ENCODE measurements around the gene FAM222A.

The FAM222A gene

GRCh38 chr12:109697270-109697553 is 16.4 kb upstream of the FAM222A start:
- TF ChIP-seq, protein P1, sequence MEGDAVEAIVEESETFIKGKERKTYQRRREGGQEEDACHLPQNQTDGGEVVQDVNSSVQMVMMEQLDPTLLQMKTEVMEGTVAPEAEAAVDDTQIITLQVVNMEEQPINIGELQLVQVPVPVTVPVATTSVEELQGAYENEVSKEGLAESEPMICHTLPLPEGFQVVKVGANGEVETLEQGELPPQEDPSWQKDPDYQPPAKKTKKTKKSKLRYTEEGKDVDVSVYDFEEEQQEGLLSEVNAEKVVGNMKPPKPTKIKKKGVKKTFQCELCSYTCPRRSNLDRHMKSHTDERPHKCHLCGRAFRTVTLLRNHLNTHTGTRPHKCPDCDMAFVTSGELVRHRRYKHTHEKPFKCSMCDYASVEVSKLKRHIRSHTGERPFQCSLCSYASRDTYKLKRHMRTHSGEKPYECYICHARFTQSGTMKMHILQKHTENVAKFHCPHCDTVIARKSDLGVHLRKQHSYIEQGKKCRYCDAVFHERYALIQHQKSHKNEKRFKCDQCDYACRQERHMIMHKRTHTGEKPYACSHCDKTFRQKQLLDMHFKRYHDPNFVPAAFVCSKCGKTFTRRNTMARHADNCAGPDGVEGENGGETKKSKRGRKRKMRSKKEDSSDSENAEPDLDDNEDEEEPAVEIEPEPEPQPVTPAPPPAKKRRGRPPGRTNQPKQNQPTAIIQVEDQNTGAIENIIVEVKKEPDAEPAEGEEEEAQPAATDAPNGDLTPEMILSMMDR (IDR thresholded peaks at IDR 0.05; ENCODE audit: control insufficient read depth, insufficient read depth, low read depth, low read length, missing control alignments), result no peak
- no peak overlapping the region for H3K4me3 ChIP-seq (ENCODE audit: control insufficient read depth, low read depth, low read length)
- DNase-seq (ENCODE audit: low read depth), result no peak

- no peak for DNase-seq (ENCODE audit: low read depth)
Measured at GRCh38 chr12:109697877-109698468, 15.7 kb upstream of the FAM222A start.

DNA sequence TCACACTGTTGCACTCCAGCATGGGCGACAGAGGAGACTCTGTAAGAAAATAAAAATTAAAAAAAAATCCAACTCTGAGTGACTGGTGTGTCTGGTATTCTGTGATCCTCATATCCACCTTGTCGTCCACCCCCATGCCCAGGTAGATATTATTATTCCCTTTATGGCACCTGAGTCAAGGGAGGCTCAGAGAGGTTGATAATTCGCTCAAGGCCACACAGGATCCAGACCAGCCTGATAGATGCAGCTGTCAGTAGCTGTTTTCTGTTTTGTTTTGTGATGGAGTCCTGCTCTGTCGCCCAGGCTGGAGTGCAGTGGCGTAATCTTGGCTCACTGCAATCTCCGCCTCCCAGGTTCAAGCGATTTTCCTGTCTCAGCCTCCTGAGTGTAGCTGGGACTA is 14.8 kb upstream of the FAM222A start:
- TF ChIP-seq, protein P1 (IDR thresholded peaks at IDR 0.05; ENCODE audit: control insufficient read depth, insufficient read depth, low read depth, low read length, missing control alignments), result no peak
- no peak overlapping the region for H3K4me3 ChIP-seq (ENCODE audit: control insufficient read depth, low read depth, low read length)
- no peak for DNase-seq (ENCODE audit: low read depth)

More at GRCh38 chr12:109697877-109698468, 15.7 kb upstream of the FAM222A start:
- TF ChIP-seq, protein P1 (IDR thresholded peaks at IDR 0.05; ENCODE audit: control insufficient read depth, insufficient read depth, low read depth, low read length, missing control alignments), result no peak
- no peak overlapping the region for H3K4me3 ChIP-seq (ENCODE audit: control insufficient read depth, low read depth, low read length)

DNA sequence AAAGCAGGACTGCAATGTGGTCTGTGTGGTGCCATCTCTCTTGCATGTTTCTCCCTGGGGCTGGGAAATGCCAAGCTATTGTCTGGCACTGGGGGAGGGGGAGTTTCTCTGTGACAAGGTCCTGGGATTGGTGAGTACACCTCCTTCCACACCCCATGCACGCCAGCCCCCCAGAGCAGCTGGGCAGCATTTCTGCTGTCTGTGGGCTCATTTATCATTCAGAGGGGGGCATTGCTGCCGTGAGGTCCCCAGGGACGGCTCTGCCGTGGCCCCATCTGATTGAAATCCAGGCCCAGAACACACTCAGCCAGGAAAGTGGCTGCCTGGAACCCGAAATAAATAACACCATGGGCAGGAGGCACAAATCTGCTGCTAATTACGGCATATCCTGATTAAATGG is 12.6 kb upstream of the FAM222A start:
- H3K4me3 ChIP-seq (ENCODE audit: control insufficient read depth, low read depth, low read length), result no peak overlapping the region
- TF ChIP-seq, protein P1 (IDR thresholded peaks at IDR 0.05; ENCODE audit: control insufficient read depth, insufficient read depth, low read depth, low read length, missing control alignments), result no peak
- DNase-seq (ENCODE audit: low read depth), result no peak

DNA sequence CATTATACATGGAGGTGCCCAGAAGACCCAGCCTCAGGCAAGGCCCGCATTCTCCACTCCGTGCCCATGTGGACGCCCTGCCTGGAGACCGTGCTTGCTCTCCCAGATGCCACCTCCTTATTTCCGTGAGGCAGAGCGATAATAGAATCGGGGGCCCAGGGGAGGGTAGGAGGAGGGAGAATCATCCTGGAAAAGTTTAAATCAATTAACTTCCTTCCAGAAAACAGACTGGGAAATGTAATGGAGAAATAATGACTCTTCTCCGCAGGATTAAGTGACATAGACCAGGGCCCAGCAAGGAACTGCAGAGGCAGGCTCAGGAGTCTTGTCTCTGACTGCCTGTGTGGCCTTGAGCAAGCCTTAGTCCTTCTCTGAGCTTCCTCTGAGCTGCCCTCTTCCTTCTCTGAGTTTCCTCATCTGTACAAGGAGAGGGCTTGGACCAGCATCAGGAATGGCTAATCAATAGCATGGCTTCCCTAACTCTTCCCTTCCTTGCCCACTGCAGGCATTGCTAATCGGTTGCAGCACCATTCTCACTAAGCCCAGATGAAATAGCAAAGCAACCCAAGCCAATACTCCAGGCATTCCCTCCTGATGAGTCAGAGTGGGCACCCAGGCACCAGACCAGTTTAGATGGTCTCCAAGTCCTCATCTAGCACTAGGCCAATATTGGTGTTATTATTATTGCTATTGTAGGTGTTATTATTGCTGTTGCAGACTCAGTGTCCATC is 11.3 kb upstream of the FAM222A start:
- DNase-seq (ENCODE audit: low read depth), result no peak
- TF ChIP-seq, protein P1 (IDR thresholded peaks at IDR 0.05; ENCODE audit: control insufficient read depth, insufficient read depth, low read depth, low read length, missing control alignments), result no peak
- H3K4me3 ChIP-seq (ENCODE audit: control insufficient read depth, low read depth, low read length), result no peak overlapping the region

DNA sequence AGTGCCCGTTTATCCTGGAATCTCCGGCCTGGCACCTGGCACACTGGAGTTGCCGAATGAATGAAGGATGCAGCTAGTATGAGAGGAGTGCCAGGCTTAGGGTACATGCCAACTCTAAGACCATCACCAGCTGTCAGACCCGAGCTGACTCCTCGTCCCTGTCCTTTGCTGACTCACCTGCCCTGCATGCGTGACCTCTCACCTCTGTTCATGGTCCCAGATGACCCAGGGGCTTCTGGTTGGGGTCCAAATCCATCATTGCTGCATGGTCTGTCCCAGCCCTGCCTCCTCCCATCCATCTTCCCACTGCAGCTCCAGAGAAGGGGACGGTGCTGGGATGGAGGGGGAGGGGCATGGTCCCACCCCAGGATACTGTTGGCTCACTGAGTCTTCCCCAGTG is 9.9 kb upstream of the FAM222A start:
- TF ChIP-seq, protein P1 (IDR thresholded peaks at IDR 0.05; ENCODE audit: control insufficient read depth, insufficient read depth, low read depth, low read length, missing control alignments), result no peak
- DNase-seq (ENCODE audit: low read depth), result no peak
- H3K4me3 ChIP-seq (ENCODE audit: control insufficient read depth, low read depth, low read length), result no peak overlapping the region
